Activated T-helper 1 cell treated with anti-CD3 and anti-CD28 coated beads, Interleukin-2, amount 50 U/mL, for 16 hours (primary cell): ENCODE data around the gene LILRA5.
"Not testable (repeated sequence)": the region's sequence is repeated elsewhere in the genome, so short reads cannot be mapped to it uniquely, and the experiment has no call there.

Experiments
- DNase-seq, 2 donors: peaks; one replicate each; pipeline ENCODE4 v3.0.0-alpha.2; 2020; ENCODE audit warnings: low read depth in 1 of 2, low spot score in 1 of 2

The LILRA5 gene

DNA sequence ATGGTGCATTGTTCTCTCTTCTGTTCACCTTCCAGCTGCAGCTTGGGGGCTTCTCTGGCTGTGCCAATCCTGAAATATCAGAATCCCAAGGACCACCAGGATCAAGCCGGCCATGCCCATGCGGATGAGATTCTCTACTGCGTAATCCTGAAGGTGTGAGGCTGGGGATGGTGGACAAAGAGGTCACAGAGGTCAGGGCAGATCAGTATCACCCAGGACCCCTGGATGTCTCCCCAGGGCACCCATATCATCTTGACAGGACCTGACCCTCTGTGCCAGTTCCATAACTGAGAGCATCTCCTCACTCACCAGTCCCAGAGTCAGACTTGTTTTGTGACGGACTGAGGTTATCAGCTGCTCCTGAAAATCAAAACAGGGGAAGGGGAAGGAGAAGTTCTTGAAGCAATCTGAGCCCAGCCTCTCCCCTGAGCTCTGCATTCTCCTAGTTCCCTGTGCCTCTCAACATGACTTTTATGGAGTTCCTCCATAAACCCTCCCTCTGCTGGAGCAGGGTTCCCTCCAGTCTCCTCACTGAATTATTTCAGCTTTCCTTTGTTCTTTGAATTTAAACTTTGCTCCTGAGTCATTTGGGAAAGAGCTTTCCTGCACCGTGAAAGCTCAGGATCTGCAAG lies 5.5 kb downstream of the LILRA5 start:
- no peak for DNase-seq

DNA sequence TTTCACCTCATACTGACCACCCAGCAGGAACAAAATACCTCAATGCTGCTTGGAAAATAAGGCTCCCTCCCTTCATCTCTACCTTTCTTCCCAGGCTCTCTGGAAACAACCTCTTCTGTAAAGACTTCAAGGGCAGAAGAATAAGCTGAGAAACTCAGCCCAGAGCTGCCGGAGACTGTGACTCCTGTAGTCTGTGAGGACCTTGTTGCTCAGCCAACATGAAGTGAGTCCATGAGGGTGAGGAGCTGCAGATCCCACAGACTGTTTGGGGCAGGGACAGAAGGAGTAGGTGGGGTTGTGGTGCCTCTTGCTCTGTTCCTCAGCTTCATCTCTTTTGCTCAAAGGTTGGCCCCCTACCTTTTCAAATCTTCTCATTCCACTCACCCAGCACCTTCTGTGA lies 7.8 kb downstream of the LILRA5 start:
- no peak for DNase-seq

GRCh38 chr19:54302257-54302656 lies 10.7 kb downstream of the LILRA5 start:
- DNase-seq = no peak

DNA sequence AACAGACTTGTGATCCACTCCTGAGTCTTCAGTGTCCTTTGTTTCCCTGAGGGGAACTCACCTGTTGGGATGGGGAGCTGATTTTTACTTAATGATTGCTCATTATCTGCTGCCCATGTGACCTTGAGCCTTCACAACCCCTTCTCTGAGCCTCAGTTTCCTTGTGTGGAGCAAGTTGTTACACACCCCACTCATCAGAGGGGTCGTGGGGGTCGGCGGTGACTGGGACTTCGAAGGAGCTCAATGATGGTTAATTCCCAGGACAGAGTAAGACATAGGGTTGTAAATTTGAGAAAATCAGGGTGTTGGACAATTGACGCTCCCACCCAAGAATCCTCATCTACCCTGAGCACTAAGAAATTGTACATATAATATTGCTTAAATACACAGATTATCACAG lies 13.5 kb downstream of the LILRA5 start:
- no peak for DNase-seq

DNA sequence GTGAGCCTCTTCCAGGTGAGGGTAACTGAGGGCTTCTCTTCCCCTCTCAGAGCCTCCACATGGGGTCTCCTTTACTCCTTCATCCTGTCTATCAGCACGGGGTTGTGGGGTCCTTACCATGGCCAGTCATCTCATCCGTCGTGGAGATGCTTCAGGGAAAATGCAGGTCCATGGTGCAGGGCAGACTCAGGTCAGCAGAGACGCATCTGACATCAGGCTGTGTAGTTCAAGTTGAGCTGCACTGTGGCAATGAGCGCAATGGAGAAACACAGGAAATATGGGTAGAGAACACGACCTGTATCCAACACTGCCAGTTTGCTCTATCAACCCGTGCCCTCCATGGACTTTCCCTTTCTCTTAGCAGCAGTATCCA lies 13.9 kb downstream of the LILRA5 start:
- no peak for DNase-seq

DNA sequence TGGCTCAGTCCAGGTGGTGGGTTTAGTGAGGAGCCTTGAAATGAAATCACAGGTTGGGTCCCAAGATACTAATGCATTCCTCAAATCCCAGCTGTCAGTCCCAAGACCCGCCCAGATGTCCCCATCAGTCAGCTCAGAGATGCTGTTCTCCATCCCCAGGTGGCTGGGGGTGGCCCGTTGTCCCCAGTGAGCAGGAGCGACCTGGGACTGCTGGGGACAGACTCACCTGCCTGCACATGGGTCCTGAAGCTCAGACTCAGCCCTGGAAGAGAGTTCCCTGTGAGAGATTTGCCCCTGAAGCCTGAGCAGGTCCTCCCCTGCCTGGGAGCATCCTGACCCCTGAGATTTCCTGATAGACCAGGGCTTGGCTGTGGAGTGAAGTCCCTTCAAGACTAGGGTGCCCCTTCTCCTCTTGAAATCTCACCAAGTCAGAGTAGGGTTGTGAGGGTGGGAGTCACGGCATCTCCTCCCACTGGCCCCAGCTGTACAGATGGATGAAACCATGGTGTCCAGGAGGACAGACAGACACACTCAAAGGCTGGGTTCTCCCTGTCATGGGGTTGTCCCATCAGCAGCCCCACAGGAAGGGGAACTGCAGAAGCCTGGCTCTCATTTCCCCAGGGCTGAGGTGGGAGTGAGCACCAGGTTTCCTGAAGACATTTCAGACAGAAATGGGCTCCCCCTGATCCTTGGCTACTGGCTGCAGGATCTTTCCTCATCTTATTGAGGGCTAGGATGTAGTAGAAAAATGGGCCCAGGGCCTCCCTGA lies 14.4 kb downstream of the LILRA5 start:
- DNase-seq = no peak

DNA sequence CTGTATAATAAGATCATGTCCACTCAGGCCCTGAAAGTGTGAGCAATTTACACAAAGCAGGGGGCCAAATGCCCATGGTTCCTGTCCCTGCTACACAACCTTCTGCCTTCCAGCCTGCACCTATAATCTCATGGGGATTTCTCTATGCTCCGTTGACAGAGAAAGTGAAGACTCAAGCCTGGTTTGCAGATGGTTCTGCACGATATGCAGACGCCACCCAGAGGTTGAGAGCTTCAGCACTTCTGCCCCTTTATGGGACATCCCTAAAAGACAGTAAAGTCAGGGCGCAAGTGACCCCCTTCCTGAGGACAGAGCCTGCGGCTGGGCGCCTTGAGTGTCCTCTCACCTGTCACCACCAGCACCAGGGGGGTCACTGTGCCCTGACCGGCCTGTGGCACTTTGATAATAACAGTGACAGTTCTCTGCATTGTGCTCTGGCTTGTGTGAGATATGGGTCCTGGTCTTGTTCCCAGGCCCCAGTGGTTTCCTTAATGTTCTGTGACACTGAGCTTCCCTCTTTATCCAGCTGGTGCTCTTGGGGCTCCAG lies 15.1 kb downstream of the LILRA5 start:
- DNase-seq = no peak

DNA sequence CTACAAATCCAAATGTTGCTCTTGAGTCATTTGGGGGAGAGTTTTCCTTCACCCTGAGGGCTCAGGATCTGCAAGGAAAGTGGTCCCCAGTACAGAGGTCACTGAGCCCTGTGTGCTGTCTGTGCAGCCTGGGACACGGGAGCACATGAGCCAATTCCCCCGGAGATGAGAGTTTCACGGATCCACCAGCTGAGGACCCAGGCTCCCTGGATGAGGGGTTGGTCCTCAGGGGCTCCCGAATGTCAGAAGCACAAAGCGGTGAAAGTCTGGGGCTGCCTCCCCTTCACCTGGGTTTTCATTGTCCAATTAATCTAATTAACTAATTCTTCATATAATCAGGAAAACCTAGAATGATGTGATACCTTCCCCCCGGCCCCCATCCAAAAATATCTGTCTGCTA lies 18.4 kb downstream of the LILRA5 start:
- DNase-seq = no peak

DNA sequence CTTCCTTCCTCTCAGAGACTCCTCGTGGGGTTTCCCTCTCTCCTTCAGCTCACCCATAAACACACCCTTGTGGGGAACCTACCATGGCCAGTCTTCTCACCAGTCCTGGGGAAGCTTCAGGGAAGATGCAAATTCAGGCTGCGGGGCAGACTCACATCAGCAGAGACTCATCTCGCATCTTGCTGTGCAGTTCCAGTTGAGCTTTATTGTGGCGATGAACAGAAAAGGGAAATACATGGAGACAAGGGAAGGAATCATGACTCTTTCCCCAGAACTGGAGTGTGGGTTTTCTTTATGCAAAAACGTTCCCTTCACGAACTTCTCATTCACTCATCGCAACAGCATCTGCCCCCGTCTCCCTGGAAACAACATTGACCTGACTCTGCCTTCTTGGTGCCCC lies 23.8 kb downstream of the LILRA5 start:
- not testable (repeated sequence) for DNase-seq

DNA sequence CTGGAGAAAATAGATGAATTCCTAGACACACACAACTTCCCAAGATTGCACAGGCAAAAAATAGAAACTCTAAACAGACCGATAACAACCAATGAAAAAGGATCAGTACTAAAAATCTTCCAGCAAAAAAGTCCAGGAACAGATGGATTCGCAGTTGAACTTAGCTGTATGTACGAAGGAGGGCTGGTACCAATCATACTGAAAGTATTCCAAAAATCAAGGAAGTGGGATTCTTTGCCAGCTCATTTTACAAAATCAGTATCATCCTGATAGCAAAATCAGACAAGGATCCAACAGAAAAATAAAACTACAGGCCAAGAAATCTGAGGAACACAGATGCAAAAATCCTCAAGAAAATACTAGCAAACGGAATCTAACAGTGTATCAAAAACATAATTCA lies 25.5 kb downstream of the LILRA5 start:
- no peak for DNase-seq

- not testable (repeated sequence) for DNase-seq
Observed at GRCh38 chr19:54286283-54286682, 26.7 kb downstream of the LILRA5 start.

- not testable (repeated sequence) for DNase-seq
Observed at GRCh38 chr19:54285427-54286056, 27.4 kb downstream of the LILRA5 start.

- DNase-seq = no peak
Observed at GRCh38 chr19:54282686-54283470, 30.1 kb downstream of the LILRA5 start.

DNA sequence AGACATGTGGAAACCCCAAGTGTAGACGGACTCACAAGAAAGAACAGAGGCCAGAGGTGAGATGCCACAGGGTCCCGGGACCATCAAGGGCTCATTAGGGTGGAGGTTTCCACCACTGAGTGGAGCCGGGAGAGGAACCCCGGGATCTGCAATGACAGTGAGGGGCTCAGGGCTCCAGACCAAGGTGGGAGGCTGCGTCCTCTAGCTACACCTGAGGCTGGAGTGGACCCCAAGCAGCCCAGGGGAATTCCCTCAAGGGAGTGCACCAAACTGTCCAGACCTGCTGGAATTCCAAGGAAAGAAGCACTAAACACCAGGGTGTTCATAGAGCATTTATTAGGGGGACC lies 31.3 kb downstream of the LILRA5 start:
- DNase-seq = not testable (repeated sequence)

GRCh38 chr19:54281007-54281728 lies 31.8 kb downstream of the LILRA5 start, which contains the start of gene LILRB2:
TSS of gene LILRB2 (minus strand) at chr19:54281110. CDS start at chr19:54280496, 614 bp downstream.
- DNase-seq = no peak

GRCh38 chr19:54280441-54280840 lies 32.5 kb downstream of the LILRA5 start:
- not testable (repeated sequence) for DNase-seq

- DNase-seq = not testable (repeated sequence)
Observed at GRCh38 chr19:54280025-54280424, 32.9 kb downstream of the LILRA5 start.

DNA sequence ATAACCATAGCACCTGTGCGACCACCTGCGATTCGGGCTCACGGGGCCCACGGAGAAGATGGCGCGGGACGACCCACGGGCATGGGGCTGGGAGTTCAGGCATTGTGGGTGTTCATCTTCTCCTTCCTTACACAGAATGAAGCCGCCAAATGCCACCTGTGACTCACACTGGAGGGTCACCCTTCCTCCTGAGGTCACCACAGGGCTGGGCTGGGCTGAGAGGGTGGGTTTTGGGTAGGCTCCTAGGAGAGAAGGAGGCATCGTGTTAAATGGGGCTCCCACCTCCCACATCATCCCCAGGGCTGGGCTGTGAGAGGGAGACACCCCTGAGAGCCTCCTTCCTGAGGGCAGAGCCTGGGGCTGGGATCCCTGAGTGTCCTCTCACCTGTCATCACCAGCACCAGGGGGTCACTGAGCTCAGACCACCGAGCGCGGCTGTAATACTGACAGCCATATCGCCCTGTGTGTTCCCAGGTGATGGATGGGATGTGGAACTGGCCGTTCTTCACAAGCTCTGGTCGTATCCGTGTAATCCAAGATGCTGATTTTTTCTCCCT lies 33.5 kb downstream of the LILRA5 start:
- DNase-seq = no peak

- DNase-seq = not testable (repeated sequence)
Observed at GRCh38 chr19:54278571-54279195, 34.3 kb downstream of the LILRA5 start.

GRCh38 chr19:54278056-54278455 lies 34.9 kb downstream of the LILRA5 start:
- not testable (repeated sequence) for DNase-seq
